HEK293T (cell line): ENCODE data around the gene SH3RF1.

Source experiments
- CTCF ChIA-PET: fragments of 350-600 bp; formaldehyde crosslinking; extraction: SDS; loops from one replicate; lab custom pipeline; 2021; ENCODE audit warnings: antibody characterized with exemption, inconsistent platforms; lab: Yijun Ruan, JAX
- POLR2A ChIA-PET: fragments of 350-600 bp; formaldehyde crosslinking; extraction: SDS; loops from one replicate; lab custom pipeline; 2020; ENCODE audit warnings: antibody characterized with exemption, inconsistent platforms; lab: Yijun Ruan, JAX
- DNase-seq: peaks from one replicate; pipeline ENCODE4 v3.0.0; 2012; ENCODE audit warnings: mixed read lengths; ENCODE audit errors: extremely low spot score
- ARNT ChIP-seq: fragments of 450-650 bp; IDR thresholded peaks from 2 replicates; pipeline ENCODE4 v1.6.1; 2017; ENCODE audit warnings: mild to moderate bottlenecking
- BHLHE40 ChIP-seq: fragments of 450-650 bp; IDR thresholded peaks from 2 replicates; pipeline ENCODE4 v1.6.1; 2016; ENCODE audit warnings: mild to moderate bottlenecking, moderate library complexity, borderline replicate concordance
- CTBP1 ChIP-seq: fragments of 450-650 bp; IDR thresholded peaks from 2 replicates; pipeline ENCODE4 v1.6.1; 2016; ENCODE audit warnings: borderline replicate concordance
- ELF4 ChIP-seq: fragments of 450-650 bp; IDR thresholded peaks from 2 replicates; pipeline ENCODE4 v1.6.1; 2017; ENCODE audit warnings: antibody characterized with exemption
- FOXA1 ChIP-seq: fragments of 450-650 bp; IDR thresholded peaks from 2 replicates; pipeline ENCODE4 v1.6.1; 2016; ENCODE audit warnings: mild to moderate bottlenecking
- FOXK2 ChIP-seq: fragments of 450-650 bp; IDR thresholded peaks from 2 replicates; pipeline ENCODE4 v1.6.1; 2016; ENCODE audit warnings: mild to moderate bottlenecking
- FOXM1 ChIP-seq: fragments of 450-650 bp; IDR thresholded peaks from 2 replicates; pipeline ENCODE4 v1.6.1; 2017; ENCODE audit warnings: mild to moderate bottlenecking, borderline replicate concordance
- HDGF ChIP-seq: fragments of 450-650 bp; IDR thresholded peaks from 2 replicates; pipeline ENCODE4 v1.6.1; 2017; ENCODE audit warnings: antibody characterized with exemption, borderline replicate concordance
- L3MBTL2 ChIP-seq: fragments of 450-650 bp; conservative IDR thresholded peaks from 2 replicates; pipeline ENCODE4 v1.6.1; 2016; ENCODE audit warnings: mild to moderate bottlenecking
- LEF1 ChIP-seq: fragments of 450-650 bp; IDR thresholded peaks from 2 replicates; pipeline ENCODE4 v1.6.1; 2017; ENCODE audit warnings: mild to moderate bottlenecking, borderline replicate concordance
- NFRKB ChIP-seq: fragments of 450-650 bp; IDR thresholded peaks from 2 replicates; pipeline ENCODE4 v1.6.1; 2016; ENCODE audit warnings: mild to moderate bottlenecking, moderate library complexity
- PKNOX1 ChIP-seq: fragments of 450-650 bp; IDR thresholded peaks from 2 replicates; pipeline ENCODE4 v1.6.1; 2016
- SP1 ChIP-seq: fragments of 450-650 bp; IDR thresholded peaks from 2 replicates; pipeline ENCODE4 v1.6.1; 2017
- SUZ12 ChIP-seq: fragments of 450-650 bp; IDR thresholded peaks from 2 replicates; pipeline ENCODE4 v1.6.1; 2016; ENCODE audit warnings: mild to moderate bottlenecking
- TARDBP ChIP-seq: fragments of 450-650 bp; IDR thresholded peaks from 2 replicates; pipeline ENCODE4 v1.6.1; 2016
- ZNF384 ChIP-seq: fragments of 450-650 bp; IDR thresholded peaks from 2 replicates; pipeline ENCODE4 v1.6.1; 2016

Gene SH3RF1

GRCh38 chr4:169266081-169266480, 4.7 kb downstream of the SH3RF1 start:
- DNase-seq, result no peak
- CTCF ChIA-PET, result no interaction called here
- TF ChIP-seq TARDBP (no peak), ZNF384 (no peak), SP1 (no peak), FOXA1 (no peak), CTBP1 (no peak), ELF4 (no peak), PKNOX1 (no peak), LEF1 (no peak), ARNT (no peak), SUZ12 (no peak), NFRKB (no peak), L3MBTL2 (no peak), HDGF (no peak), BHLHE40 (no peak), FOXM1 (no peak), FOXK2 (no peak)
- POLR2A ChIA-PET, result no interaction called here

- DNase-seq, result no peak
- POLR2A ChIA-PET, result no interaction called here
- CTCF ChIA-PET, result no interaction called here
- TF ChIP-seq FOXA1, result no peak
- TF ChIP-seq FOXK2, result no peak
- no peak for TF ChIP-seq LEF1
- no peak for TF ChIP-seq BHLHE40
- TF ChIP-seq NFRKB, result no peak
- TF ChIP-seq SP1, result no peak
- TF ChIP-seq CTBP1, result no peak
- TF ChIP-seq HDGF, result no peak
- no peak for TF ChIP-seq PKNOX1
- no peak for TF ChIP-seq FOXM1
- no peak for TF ChIP-seq TARDBP
- no peak for TF ChIP-seq ARNT
- no peak for TF ChIP-seq ZNF384
- TF ChIP-seq L3MBTL2, result no peak
- TF ChIP-seq ELF4, result no peak
- no peak for TF ChIP-seq SUZ12
These were observed 6.9 kb downstream of the SH3RF1 start for GRCh38 chr4:169263791-169264392.

GRCh38 chr4:169260217-169260866, 10.4 kb downstream of the SH3RF1 start:
- POLR2A ChIA-PET, result interaction anchor here (1.5 to 1.7 kb wide), 2 partner anchors 9 to 251 kb away, joined by 7 to 9 read pairs; partner anchors contain the start of gene CBR4

GRCh38 chr4:169259271-169259670, 11.5 kb downstream of the SH3RF1 start:
- ChIA-PET POLR2A (no interaction called here), CTCF (no interaction called here)
- no peak for TF ChIP-seq ZNF384
- TF ChIP-seq HDGF, result no peak
- no peak for TF ChIP-seq FOXK2
- TF ChIP-seq FOXM1, result no peak
- no peak for TF ChIP-seq SUZ12
- no peak for TF ChIP-seq PKNOX1
- no peak for TF ChIP-seq SP1
- no peak for TF ChIP-seq NFRKB
- no peak for TF ChIP-seq FOXA1
- TF ChIP-seq BHLHE40, result no peak
- TF ChIP-seq ELF4, result no peak
- no peak for TF ChIP-seq LEF1
- no peak for TF ChIP-seq L3MBTL2
- TF ChIP-seq CTBP1, result no peak
- TF ChIP-seq ARNT, result no peak
- TF ChIP-seq TARDBP, result no peak
- no peak for DNase-seq

More at GRCh38 chr4:169260217-169260866, 10.4 kb downstream of the SH3RF1 start:
- TF ChIP-seq SP1 (no peak), PKNOX1 (no peak), ELF4 (no peak), FOXA1 (no peak), NFRKB (no peak), SUZ12 (no peak), ZNF384 (no peak), L3MBTL2 (no peak), FOXM1 (no peak), BHLHE40 (no peak), LEF1 (no peak), TARDBP (no peak), CTBP1 (no peak), FOXK2 (no peak), ARNT (no peak), HDGF (no peak)
- no peak for DNase-seq
- CTCF ChIA-PET, result interaction anchor here (0.7 to 1.2 kb wide), 3 partner anchors 10 to 235 kb away, joined by 3 to 4 read pairs (median 4); no protein-coding TSS in a partner anchor

- DNase-seq, result no peak
- TF ChIP-seq FOXK2 (no peak), ZNF384 (no peak), FOXA1 (no peak), CTBP1 (no peak), SUZ12 (no peak), TARDBP (no peak), PKNOX1 (no peak), HDGF (no peak), FOXM1 (no peak), ARNT (no peak), SP1 (no peak), LEF1 (no peak), L3MBTL2 (no peak), BHLHE40 (no peak)
- POLR2A ChIA-PET, result interaction anchor here (1.5 kb wide), 1 partner anchor 10 kb away, joined by 6 read pairs; no protein-coding TSS in a partner anchor
- CTCF ChIA-PET, result no interaction called here
These were observed 12.6 kb downstream of the SH3RF1 start for GRCh38 chr4:169258141-169258540.
